Measurements from ENCODE around the gene MINDY3.

The MINDY3 gene

GRCh38 chr10:15824498-15824897 is 35.8 kb downstream of the MINDY3 start:
- peak; percentile 56 for DNase-seq (ENCODE audit: low read depth in 2 of 2)
- H3K4me3 ChIP-seq (replicated peaks in 1 of 2; ENCODE audit: low read depth in 2 of 2, low read length in 2 of 2), result no peak overlapping the region
- TF ChIP-seq CTCF (IDR thresholded peaks at IDR 0.05; ENCODE audit: low read depth, low read length), result peak; percentile 32

- TF ChIP-seq CTCF (IDR thresholded peaks at IDR 0.05; ENCODE audit: low read depth, low read length), result no peak
- DNase-seq (ENCODE audit: low read depth in 2 of 2), result no peak
- H3K4me3 ChIP-seq (replicated peaks in 1 of 2; ENCODE audit: low read depth in 2 of 2, low read length in 2 of 2), result no peak overlapping the region
Measured at GRCh38 chr10:15822131-15822530, 38.2 kb downstream of the MINDY3 start.

GRCh38 chr10:15821046-15821683 is 39.1 kb downstream of the MINDY3 start:
- DNase-seq (ENCODE audit: low read depth in 2 of 2), result no peak
- TF ChIP-seq CTCF (IDR thresholded peaks at IDR 0.05; ENCODE audit: low read depth, low read length), result no peak
- H3K4me3 ChIP-seq (replicated peaks in 1 of 2; ENCODE audit: low read depth in 2 of 2, low read length in 2 of 2), result no peak overlapping the region

- TF ChIP-seq CTCF (IDR thresholded peaks at IDR 0.05; ENCODE audit: low read depth, low read length), result no peak
- H3K4me3 ChIP-seq (replicated peaks in 1 of 2; ENCODE audit: low read depth in 2 of 2, low read length in 2 of 2), result no peak overlapping the region
- DNase-seq (ENCODE audit: low read depth in 2 of 2), result peak in 1 of 2 donors; percentile 46
Measured at GRCh38 chr10:15817409-15818046, 42.8 kb downstream of the MINDY3 start.

GRCh38 chr10:15815242-15815885 is 44.9 kb downstream of the MINDY3 start:
- H3K4me3 ChIP-seq (replicated peaks in 1 of 2; ENCODE audit: low read depth in 2 of 2, low read length in 2 of 2), result no peak overlapping the region
- DNase-seq (ENCODE audit: low read depth in 2 of 2), result no peak
- TF ChIP-seq CTCF (IDR thresholded peaks at IDR 0.05; ENCODE audit: low read depth, low read length), result no peak

GRCh38 chr10:15814565-15814964 is 45.7 kb downstream of the MINDY3 start:
- no peak for DNase-seq (ENCODE audit: low read depth in 2 of 2)
- no peak for TF ChIP-seq CTCF (IDR thresholded peaks at IDR 0.05; ENCODE audit: low read depth, low read length)
- H3K4me3 ChIP-seq (replicated peaks in 1 of 2; ENCODE audit: low read depth in 2 of 2, low read length in 2 of 2), result no peak overlapping the region
